Transverse colon (tissue), 4 donors: ENCODE measurements around the gene GOLM1.

ENCODE experiments used
- EP300 ChIP-seq: sonication (generic); formaldehyde crosslinking; IDR thresholded peaks from one replicate; pipeline ENCODE4 v1.6.1; 2017; ENCODE audit warnings: antibody characterized with exemption, low read depth
- POLR2A ChIP-seq: fragments of 450-650 bp; IDR thresholded peaks from one replicate; pipeline ENCODE4 v1.6.1; 2016; ENCODE audit warnings: antibody characterized with exemption, mild to moderate bottlenecking, moderate library complexity
- POLR2AphosphoS5 ChIP-seq, 3 donors: sonication (generic); formaldehyde crosslinking; IDR thresholded peaks; one replicate each; pipeline ENCODE4 v1.6.1; 2016; ENCODE audit warnings: antibody characterized with exemption in 3 of 3
- TF ChIP-seq, protein P1 (sequence below), 5 experiments: fragments of 200-600 bp in 3 of 5; fragments of 450-650 bp in 2 of 5; sonication (generic) in 3 of 5; IDR thresholded peaks; 1 replicate in 2 of 5; 2 replicates in 3 of 5; pipeline ENCODE4 v1.5.1; 2016 to 2017; ENCODE audit warnings: antibody characterized with exemption in 5 of 5, inconsistent platforms in 3 of 5, mild to moderate bottlenecking in 2 of 5, moderate library complexity in 1 of 5

DNA sequence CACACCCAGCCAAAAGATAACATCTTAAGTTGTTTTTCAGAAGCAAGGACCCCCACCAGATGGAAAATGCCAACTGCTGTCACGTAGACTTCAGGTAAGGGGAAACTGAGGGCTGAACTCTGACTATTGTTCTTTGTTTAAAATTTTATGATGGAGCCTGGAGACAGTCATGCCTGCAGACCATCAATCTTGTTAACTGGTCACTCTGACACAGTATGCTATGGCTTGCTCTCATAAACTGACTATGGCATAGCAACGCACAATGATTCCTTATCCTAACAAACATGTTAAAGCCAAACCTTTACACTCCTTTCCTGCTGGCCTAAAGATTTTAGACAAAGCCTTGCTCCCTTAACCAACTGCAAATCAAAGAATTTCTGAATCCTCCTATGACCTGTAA is 43.6 kb upstream of the GOLM1 start:
- TF ChIP-seq POLR2AphosphoS5 (IDR thresholded peaks at IDR 0.05): no peak
- TF ChIP-seq, protein P1, sequence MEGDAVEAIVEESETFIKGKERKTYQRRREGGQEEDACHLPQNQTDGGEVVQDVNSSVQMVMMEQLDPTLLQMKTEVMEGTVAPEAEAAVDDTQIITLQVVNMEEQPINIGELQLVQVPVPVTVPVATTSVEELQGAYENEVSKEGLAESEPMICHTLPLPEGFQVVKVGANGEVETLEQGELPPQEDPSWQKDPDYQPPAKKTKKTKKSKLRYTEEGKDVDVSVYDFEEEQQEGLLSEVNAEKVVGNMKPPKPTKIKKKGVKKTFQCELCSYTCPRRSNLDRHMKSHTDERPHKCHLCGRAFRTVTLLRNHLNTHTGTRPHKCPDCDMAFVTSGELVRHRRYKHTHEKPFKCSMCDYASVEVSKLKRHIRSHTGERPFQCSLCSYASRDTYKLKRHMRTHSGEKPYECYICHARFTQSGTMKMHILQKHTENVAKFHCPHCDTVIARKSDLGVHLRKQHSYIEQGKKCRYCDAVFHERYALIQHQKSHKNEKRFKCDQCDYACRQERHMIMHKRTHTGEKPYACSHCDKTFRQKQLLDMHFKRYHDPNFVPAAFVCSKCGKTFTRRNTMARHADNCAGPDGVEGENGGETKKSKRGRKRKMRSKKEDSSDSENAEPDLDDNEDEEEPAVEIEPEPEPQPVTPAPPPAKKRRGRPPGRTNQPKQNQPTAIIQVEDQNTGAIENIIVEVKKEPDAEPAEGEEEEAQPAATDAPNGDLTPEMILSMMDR (IDR thresholded peaks at IDR 0.05): no peak
- TF ChIP-seq POLR2A: no peak
- no peak for TF ChIP-seq EP300
